GM18499 (cell line): ENCODE measurements around the gene NPEPL1.
"Not testable (repeated sequence)": the region's sequence is repeated elsewhere in the genome, so short reads cannot be mapped to it uniquely, and the experiment has no call there.

ENCODE experiments used
- ATAC-seq: cut with Tn5 transposase; IDR thresholded peaks from one replicate; pipeline ENCODE4 v1.9.1; 2021; ENCODE audit warnings: moderate number of reproducible peaks; ENCODE audit not compliant: insufficient read depth, unreplicated experiment

The NPEPL1 gene, protein sequence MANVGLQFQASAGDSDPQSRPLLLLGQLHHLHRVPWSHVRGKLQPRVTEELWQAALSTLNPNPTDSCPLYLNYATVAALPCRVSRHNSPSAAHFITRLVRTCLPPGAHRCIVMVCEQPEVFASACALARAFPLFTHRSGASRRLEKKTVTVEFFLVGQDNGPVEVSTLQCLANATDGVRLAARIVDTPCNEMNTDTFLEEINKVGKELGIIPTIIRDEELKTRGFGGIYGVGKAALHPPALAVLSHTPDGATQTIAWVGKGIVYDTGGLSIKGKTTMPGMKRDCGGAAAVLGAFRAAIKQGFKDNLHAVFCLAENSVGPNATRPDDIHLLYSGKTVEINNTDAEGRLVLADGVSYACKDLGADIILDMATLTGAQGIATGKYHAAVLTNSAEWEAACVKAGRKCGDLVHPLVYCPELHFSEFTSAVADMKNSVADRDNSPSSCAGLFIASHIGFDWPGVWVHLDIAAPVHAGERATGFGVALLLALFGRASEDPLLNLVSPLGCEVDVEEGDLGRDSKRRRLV

DNA sequence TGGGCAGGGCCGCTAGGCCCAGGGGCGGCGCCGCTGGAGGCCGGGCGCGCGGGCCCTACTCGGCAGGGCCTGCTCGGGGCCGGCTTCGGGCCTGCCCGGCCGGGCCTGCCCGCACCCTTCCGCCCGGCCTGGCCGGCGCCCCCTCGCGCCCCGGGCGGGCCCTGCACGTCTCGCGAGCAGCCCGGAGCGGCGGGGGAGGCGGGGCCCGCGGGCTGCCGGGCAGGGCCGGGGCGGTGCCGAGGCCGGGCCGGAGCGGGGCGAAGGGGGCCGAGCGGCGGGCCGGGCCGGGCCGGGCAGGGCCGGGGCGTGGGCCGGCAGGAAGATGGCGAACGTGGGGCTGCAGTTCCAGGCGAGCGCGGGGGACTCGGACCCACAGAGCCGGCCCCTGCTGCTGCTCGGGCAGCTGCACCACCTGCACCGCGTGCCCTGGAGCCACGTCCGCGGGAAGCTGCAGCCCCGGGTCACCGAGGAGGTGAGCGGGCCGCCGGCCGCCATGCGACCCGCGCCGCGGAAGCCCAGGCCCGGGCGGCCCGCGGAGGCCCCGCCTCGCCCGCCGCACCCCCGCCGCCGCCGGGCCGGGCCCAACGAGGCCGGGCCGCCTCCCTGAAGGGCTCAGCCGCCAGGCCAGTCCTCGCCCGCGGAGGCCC, at the start of gene NPEPL1:
TSS of gene NPEPL1 (plus strand) at position 222 of the 647 bp plus-strand sequence. CDS start at position 323, 101 bp downstream.
- ATAC-seq: no peak

DNA sequence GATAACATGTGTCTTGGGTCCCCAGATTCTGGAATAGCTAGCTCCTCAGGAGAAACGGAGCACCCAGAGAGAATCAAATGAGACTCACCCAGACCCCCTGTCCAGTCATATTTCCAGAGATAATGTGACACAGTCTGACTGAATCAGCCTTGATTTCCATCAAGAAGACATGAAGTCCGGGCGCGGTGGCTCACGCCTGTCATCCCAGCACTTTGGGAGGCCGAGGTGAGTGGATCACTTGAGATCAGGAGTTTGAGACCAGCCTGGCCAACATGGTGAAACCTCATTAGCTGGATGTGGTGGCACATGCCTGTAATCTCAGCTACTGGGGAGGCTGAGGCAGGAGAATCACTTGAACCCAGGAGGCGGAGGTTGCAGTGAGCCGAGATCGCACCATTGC, 49.7 kb upstream of the NPEPL1 start:
- not testable (repeated sequence) for ATAC-seq

DNA sequence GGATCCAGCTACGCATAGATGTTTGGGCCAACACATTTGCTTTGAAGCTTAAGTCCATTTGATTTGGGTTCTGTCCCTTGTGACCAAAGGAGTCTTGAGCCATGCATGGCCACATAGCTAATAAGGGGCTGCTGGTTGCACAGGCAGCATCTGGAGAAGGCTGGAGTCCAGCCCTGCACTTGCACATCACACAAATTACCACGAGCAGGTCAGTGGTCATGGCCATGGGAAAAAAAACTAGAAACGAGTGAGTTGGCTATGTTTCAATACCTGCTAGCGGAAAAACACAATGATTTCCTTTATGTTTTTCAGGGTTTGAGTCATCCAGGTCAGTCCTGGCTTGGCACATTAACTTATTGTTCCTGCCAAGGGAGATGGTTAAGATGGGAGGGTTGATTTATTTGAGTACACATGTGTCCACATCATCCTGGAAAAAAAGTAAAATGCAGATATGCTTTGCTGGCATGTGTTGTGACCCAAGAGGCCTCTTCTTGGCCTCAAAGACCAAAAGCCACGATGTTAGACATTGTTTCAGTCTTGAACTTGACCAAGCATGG, 47.1 kb upstream of the NPEPL1 start:
- ATAC-seq: no peak

DNA sequence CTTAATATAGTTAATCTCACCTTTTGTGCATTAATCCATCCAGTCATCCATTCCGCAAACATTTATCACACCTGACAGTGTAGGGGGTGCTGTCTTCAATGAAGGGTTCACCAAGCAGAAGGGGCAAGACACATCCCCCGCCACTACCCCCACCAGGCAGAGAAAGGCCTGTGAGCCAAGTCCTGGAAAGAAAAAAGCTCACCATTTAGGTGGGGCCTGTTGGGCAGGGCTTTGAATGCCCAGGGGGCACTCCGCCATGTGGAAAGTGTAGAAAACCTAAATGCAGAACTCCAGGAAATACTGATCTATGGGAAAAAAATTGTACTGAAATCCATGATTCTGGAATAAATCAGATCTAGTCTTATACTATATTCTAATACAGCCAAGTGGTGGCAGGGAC, 46.3 kb upstream of the NPEPL1 start:
- no peak for ATAC-seq

DNA sequence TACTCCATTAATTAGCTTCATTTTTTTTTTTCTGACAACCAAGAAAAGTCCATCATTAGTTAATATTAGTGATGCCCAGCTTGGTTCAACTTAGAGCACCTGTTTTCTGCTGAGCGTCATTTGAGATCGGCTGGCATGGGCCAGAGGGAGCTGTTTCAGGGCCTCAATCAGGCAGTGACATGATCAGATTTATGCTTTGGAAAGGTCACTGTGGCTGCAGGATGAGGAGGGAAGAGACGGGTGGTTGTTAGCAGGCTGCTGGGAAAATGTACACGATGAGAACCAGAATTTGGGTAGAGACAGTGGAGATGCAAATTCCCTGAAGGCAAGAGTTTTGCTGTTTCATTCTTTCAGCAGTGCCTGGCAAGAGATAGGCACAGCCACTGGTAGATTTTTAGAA, 45.9 kb upstream of the NPEPL1 start:
- no peak for ATAC-seq

DNA sequence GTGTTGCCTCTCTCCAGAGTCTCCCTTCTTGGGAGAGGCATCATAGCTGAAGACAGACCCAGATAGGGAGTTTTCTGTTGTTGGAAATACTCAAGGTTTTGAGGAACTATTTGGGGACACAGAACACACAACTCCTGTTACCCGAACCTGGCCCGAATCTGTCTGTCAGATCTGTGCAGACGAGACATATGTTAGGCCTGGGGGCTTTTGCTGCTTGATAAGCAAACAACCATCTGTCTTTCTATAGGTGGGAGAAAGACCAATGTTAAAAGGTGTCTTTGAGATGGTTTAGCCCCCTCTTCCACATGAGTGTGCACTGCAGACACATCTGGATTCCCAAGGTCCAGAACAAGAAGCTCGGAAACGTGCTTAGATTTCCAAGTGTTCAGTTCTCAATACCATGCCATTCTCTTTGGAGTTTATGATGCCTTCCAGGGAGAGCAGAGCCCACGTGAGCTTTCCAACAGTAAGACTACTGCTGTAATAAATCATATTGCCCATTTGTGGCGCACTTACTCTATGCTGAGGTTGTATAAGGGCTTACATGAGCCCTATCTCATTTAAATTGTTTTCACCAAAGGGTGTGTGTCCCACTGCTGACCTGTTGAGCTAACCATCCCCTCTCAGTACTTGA, 45.3 kb upstream of the NPEPL1 start:
- ATAC-seq: no peak

DNA sequence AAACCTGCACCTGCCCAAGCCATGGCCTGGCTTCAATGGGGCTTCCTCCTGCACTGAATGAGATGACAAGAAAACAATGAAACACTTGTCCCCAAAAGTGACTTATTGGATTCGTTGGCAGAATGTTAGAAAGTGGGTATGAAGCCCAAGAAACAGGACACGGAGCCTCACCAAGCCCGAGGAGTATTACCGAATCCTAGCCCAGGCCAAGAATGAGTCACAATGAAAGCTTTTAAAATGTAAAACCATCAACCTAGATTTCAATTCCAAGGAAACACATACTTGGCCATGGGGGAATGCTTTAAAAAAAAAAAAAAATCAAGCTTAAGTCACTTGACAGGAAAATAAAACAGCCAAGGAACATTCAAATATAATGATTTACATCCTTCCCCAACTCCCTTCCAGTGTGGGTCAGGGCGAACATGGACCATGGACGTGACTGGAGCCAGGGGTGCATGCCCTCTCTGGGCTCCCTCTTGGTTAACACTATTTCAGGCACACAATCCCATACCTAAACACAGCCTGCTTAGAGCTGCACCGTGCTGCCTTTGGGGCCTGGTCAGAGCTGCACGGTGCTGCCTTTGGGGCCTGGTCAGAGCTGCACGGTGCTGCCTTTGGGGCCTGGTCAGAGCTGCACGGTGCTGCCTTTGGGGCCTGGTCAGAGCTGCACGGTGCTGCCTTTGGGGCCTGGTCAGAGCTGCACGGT, 44.7 kb upstream of the NPEPL1 start:
- ATAC-seq: no peak

DNA sequence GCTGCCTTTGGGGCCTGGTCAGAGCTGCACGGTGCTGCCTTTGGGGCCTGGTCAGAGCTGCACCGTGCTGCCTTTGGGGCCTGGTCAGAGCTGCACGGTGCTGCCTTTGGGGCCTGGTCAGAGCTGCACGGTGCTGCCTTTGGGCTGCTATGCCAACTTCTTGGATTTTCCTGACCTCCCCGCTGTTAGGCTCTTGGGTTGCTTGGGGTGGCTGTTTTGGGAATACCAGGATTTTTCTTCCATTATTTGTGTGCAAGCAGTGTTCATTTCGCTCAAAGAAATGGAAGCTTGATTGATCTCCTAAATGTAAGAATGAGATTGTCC, 44.1 kb upstream of the NPEPL1 start:
- ATAC-seq: not testable (repeated sequence)

DNA sequence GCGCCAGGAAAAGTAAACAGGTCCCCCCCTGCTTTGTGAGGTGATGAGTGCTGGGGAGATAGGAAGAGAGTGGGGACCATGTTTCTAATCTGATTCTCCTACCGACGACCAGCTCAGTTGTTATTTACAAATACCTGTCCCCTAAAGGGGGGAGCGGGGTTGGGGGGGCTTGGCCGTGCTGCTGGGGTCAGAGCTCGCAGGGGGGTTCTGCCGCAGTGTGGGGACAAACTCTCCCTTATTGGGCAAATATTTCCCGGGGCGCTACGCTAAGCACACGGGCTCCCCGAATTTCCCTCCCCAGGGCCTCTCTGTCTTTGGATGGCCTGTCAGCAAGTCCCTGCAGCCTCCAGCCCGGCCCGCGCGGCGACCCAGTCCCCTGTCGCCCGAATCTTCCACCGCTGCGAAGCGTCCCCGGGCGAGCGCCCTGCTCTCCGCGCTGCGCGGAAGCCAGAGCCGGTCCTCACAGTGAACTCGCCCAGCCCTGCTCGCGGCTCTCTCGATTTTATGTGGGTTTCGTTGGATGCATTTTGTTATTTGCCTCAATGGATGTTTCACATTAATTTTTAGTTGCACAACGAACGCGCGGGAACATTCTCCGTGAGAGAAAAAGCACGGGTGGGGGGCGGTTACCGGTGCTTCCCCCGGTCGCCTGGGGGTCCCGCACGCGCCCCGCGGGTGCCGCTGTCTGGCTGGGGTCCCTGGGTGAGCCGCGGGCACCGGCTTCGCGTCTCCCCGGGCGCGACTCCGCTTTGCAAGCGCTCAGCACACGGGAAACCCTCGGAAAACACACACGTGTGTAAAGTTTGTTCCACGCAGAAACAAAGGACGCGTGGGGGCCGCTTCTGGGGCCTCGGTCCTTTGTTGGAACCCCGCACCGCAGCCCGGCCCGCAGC, 43.1 kb upstream of the NPEPL1 start:
- no peak for ATAC-seq

DNA sequence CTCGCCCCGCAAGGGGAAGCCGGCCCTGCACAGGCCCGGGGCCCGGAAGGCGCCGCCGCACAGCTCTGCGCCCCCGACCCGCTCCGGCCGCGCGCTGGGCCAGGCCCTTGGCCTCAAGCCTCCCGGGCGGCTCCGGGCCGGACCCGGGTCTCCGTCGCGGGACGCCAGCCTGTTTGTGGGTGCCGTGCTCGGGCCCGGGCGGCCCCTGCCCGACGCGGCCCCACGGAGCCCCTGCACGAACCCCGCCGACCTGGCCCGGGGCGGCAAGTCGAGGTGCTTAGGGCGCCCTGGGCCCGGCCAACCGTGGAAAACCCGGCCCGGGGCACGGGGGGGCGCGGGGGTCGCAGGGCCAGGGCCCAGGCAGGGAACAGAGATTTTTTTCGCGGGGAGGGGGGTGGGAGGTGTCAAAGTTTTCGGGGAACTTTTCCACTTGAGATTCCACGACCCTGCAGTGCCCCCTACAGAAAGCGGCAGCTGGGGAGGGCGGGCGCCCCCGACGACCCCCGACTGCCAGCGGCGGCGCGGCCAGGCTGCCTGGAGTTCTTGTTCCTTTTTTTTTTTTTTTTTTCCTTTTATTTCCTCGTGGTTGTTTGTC, 42.3 kb upstream of the NPEPL1 start:
- ATAC-seq: no peak

DNA sequence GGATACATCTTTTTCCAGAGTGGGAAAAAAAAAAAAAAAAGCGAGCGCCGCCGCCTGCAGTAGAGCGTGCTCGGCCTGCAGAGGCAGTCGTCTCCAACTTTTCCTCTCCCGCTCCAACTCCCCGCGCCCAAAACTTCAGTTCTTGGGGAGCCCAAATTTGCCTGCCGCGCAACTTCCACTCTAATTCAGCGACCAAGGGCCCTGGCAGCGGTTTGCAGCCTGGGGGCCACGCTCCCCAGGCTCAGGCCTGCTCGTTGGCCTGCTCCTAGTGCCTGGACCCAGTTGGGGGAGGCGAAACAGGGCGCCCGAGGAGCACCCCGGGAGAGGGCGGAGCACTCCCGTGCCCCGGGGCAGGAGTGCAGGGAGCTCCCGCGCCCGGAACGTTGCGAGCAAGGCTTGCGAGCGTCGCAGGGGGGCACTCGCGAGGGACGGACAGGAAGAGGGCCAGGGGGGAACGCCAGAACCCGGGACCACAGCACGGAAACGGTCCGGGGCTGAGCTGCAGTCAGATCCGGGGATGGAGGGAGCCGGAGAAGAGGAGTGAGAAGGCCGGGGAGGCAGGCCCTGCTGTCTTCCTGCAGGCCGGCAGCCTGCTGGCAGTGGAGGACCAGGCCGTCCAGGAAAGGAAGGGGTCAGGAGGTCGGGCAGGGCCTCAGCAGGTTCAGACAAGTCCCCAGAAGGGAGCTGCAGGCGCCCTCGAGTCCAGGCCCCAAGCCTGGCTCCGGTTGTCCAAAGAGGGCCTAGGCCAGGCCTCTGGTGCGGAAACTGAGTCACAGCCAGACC, 41.6 kb upstream of the NPEPL1 start, which contains the start of gene STX16:
TSS of gene STX16 (plus strand) at position 508 of the 783 bp plus-strand sequence. CDS start 724 bp downstream, outside the sequence.
- ATAC-seq: no peak

DNA sequence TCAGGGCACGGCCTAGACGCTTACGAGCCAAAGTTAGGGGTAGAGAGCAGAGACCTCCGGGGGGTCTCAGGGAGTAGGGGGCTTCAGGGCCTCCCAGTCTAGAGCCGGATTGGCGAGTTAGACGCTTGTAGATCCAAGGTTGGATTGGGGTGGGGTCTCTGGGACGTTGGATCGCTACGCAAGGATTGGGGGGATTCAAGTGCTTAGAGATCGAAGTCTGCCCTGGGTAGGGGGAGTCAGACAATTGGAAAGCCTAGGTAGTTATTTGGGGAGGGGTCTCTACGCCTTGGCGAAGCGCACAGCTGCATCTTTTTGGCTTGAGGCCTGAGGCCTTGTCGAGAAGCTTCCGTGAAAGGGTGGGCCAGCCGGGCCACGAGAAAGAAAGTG, 41.0 kb upstream of the NPEPL1 start:
- no peak for ATAC-seq

DNA sequence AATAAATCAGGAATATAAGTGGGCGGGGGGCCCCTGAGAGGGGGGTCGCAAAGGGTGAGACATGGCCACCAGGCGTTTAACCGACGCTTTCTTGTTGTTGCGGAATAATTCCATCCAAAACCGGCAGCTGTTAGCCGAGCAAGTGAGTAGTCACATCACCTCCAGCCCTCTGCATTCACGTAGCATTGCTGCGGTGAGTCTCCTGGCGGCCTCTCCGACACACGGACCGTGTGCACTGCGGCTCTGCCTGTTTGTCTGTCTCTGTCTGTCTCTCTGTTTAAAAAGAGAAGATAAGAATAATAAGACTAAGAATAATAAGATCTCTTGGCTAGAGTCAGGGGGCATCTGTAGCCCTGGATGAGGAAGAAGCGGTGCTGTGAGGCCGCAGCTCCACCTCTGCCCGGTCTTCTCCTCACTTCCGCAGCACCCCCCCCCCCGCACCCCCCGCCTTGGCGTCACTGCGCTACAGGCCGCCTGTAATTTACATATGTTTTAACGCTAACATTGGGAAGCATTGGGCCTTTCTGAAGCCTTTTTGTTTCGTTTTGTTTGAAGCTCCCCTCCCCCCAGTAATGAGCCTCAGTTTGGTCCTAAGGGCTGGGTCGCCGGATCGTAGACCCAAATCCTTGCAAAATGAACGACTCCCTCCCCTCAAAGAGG, 40.5 kb upstream of the NPEPL1 start:
- no peak for ATAC-seq

DNA sequence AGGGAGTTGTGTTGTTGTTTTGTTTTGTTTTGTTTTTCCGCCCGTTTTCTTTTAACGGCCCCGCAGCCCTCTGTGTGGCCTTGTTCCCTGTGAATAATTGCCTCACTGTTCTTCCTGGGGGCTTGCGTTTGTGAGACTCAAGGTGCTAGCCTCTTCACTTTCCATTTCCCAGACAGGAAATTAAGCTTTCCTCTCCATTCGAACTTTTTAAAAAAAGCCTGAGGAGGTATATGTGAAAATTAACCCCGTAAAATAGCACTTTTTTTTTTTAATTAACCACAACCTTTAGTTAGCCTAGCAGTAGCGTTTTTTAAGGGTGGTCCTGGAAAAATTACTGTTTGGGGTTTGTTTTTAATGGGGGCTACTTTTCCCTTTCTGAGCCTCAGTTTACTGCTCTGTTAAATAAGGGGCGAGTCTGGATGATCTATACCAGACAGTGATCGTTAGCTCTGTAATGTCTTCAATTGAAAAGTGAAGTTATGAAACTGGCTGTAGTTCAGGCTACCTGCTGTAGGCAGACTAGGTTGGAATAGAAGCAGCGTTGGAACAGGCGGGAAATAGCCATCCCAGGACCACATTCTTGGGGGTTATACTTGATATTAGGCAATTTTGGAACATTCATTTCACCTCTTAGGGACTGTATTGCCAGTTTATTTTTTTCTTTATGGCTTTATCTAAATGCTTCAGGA, 39.9 kb upstream of the NPEPL1 start:
- no peak for ATAC-seq

DNA sequence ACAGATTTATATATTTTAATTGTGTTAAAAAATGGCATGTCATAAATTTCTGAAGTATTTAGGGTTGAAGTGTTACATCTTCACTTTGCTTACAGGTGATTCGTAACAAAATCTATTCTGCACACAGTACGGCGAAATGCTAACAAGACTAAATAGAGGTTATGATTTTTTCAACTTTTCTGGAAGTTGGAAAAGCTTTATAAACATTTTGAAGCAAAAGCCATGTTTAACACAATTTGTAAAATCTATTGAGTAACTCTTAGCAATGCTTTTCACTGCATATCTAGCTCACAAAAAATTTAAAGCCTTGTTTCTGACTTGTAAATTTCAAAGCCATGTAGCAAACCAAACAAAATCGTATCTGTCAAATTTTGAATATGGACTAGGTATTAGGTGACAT, 38.3 kb upstream of the NPEPL1 start:
- ATAC-seq: no peak

DNA sequence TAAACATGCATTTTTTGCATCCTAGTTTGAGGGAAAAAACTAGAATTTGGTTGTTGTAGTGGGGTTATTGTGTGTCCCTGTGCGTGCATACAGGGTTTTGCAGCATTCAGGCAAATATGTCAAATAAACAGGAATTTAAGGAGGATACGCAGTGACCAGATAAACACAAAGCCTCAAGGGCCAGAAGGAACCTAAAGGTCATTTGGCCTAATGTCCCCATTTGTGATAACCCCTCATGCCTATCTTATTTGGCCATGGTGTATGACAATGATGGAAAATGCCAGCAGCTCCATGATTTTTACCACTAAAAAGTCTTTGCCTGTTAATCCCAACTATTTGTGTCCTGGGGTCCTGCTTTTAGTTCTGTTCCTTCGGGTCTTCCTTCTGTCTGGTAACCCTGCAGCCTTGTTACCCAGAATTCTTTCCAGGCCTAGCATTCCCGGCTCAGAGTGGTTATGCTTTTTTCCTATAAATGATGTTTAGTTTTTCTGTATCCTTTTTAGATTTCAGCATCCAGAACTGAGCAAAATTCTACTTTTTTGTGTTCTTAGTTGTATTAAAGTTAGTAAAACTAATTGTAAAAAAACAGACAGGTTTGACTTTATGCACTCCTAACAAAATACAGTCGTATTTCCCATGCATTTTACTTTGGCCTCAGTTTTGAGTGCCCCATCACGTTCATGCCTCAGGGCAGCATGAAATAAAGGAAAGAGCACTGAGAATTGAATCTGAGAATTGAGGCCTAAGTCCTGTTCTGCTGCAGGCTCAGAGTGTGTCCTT, 37.1 kb upstream of the NPEPL1 start:
- ATAC-seq: no peak
